A549 (cell line): ENCODE measurements around the gene ZNF697. TPM values are rescaled to one million over a fixed set of nuclear protein-coding genes. Genes with fewer than 3 reads are reported as not detected.

ENCODE experiments used
- ATAC-seq, 2 experiments: fragments of 200-7000 bp in 1 of 2; fragments of >200 bp in 1 of 2; cut with Nextera tagmentation in 1 of 2; cut with Tn5 transposase in 1 of 2; 3 replicates each; pipeline versions ENCODE4 v1.8.0 to v1.9.1; 2018 to 2020; ENCODE audit warnings: mild to moderate bottlenecking in 1 of 2, moderate library complexity in 1 of 2
- CTCF ChIA-PET: fragments of 300-600 bp; sonication (Branson Sonifier 250); formaldehyde crosslinking; extraction: SDS; loops from one replicate; lab custom pipeline; 2021; ENCODE audit warnings: antibody characterized with exemption, inconsistent platforms; lab: Yijun Ruan, JAX
- POLR2A ChIA-PET: fragments of 350-600 bp; formaldehyde crosslinking; extraction: SDS; loops from one replicate; lab custom pipeline; 2021; ENCODE audit warnings: antibody characterized with exemption, inconsistent platforms; lab: Yijun Ruan, JAX
- DNase-seq, 2 experiments: peaks; one replicate each; pipeline versions ENCODE4 v3.0.0 to v3.0.0-alpha.2; 2011 to 2016; ENCODE audit warnings: low read depth in 1 of 2, low spot score in 1 of 2
- FAIRE-seq: peaks from 2 replicates; lab custom pipeline; 2011; peaks lifted over from hg19 to GRCh38; lab: Jason Lieb, UNC
- H3K27ac ChIP-seq, 2 experiments: fragments of >200 bp; sonication (Bioruptor Twin); formaldehyde crosslinking; 3 replicates each; pipeline ENCODE4 v1.5.1; 2016 to 2017
- H3K4me1 ChIP-seq: fragments of >200 bp; sonication (Bioruptor Twin); formaldehyde crosslinking; 3 replicates; pipeline ENCODE4 v1.6.1; 2016
- H3K4me2 ChIP-seq: fragments of >200 bp; sonication (Bioruptor Twin); formaldehyde crosslinking; 3 replicates; pipeline ENCODE4 v1.6.1; 2016
- H3K4me3 ChIP-seq: fragments of >200 bp; sonication (Bioruptor Twin); formaldehyde crosslinking; 3 replicates; pipeline ENCODE4 v1.5.1; 2016
- H3K9me3 ChIP-seq: fragments of >200 bp; sonication (Bioruptor Twin); formaldehyde crosslinking; 3 replicates; pipeline ENCODE4 v1.6.1; 2016
- CBX8 ChIP-seq: fragments of 200-600 bp; sonication (generic); IDR thresholded peaks from 2 replicates; pipeline ENCODE4 v1.6.1; 2016
- CEBPB ChIP-seq, 2 experiments: fragments of >200 bp in 1 of 2; sonication (Bioruptor Twin) in 1 of 2; formaldehyde crosslinking in 1 of 2; IDR thresholded peaks; 2 replicates each; pipeline ENCODE4 v1.6.1; 2012 to 2016
- CHD4 ChIP-seq: fragments of 200-600 bp; sonication (generic); IDR thresholded peaks from 2 replicates; pipeline ENCODE4 v1.6.1; 2016; ENCODE audit warnings: antibody characterized with exemption, mild to moderate bottlenecking, borderline replicate concordance
- EHF ChIP-seq: fragments of 250-450 bp; sonication (Bioruptor Pico); IDR thresholded peaks from 2 replicates; pipeline ENCODE4 v1.5.0; 2020; ENCODE audit warnings: mild to moderate bottlenecking
- EHMT2 ChIP-seq: fragments of 200-600 bp; sonication (generic); IDR thresholded peaks from 2 replicates; pipeline ENCODE4 v1.6.1; 2016; ENCODE audit warnings: antibody characterized with exemption, low read depth, mild to moderate bottlenecking, moderate library complexity
- HEYL ChIP-seq: fragments of 250-450 bp; sonication (Bioruptor Pico); IDR thresholded peaks from 2 replicates; pipeline ENCODE4 v1.8.0; 2021; ENCODE audit warnings: mild to moderate bottlenecking, moderate library complexity
- HOXA7 ChIP-seq: fragments of 250-450 bp; sonication (Bioruptor Pico); IDR thresholded peaks from 2 replicates; pipeline ENCODE4 v1.5.0; 2020; ENCODE audit warnings: mild to moderate bottlenecking, moderate library complexity
- KDM1A ChIP-seq: fragments of 200-600 bp; sonication (generic); IDR thresholded peaks from 2 replicates; pipeline ENCODE4 v1.6.1; 2016; ENCODE audit warnings: low read depth, mild to moderate bottlenecking
- KDM5A ChIP-seq: fragments of 200-600 bp; sonication (generic); IDR thresholded peaks from 2 replicates; pipeline ENCODE4 v1.6.1; 2016; ENCODE audit warnings: antibody characterized with exemption, mild to moderate bottlenecking
- MYC ChIP-seq: IDR thresholded peaks from 2 replicates; pipeline ENCODE4 v1.6.1; 2012; ENCODE audit warnings: mild to moderate bottlenecking, inconsistent platforms, low read length, improper control_type of control experiment, borderline replicate concordance
- NPAS2 ChIP-seq: fragments of 250-450 bp; sonication (Bioruptor Pico); IDR thresholded peaks from 2 replicates; pipeline ENCODE4 v1.8.0; 2022; ENCODE audit warnings: mild to moderate bottlenecking, moderate library complexity, borderline replicate concordance
- NR3C1 ChIP-seq: fragments of >200 bp; sonication (Bioruptor Twin); formaldehyde crosslinking; IDR thresholded peaks from 3 replicates; pipeline ENCODE4 v1.6.1; 2017
- POLR2A ChIP-seq: IDR thresholded peaks from 2 replicates; pipeline ENCODE4 v1.6.1; 2012; ENCODE audit warnings: mild to moderate bottlenecking, low read length
- RARB ChIP-seq: fragments of 250-450 bp; sonication (Bioruptor Pico); IDR thresholded peaks from 2 replicates; pipeline ENCODE4 v1.8.0; 2021; ENCODE audit warnings: mild to moderate bottlenecking, moderate library complexity
- RNF2 ChIP-seq: fragments of 200-600 bp; sonication (generic); IDR thresholded peaks from 2 replicates; pipeline ENCODE4 v1.6.1; 2016; ENCODE audit warnings: low read depth, mild to moderate bottlenecking, antibody characterized with exemption, moderate library complexity, borderline replicate concordance
- SMC3 ChIP-seq: fragments of >200 bp; sonication (Bioruptor Twin); formaldehyde crosslinking; IDR thresholded peaks from 3 replicates; pipeline ENCODE4 v1.6.1; 2018; ENCODE audit warnings: inconsistent platforms
- ZC3H11A ChIP-seq: fragments of 450-650 bp; IDR thresholded peaks from 2 replicates; pipeline ENCODE4 v1.6.1; 2014; ENCODE audit warnings: antibody characterized with exemption, mild to moderate bottlenecking
- ZFP36 ChIP-seq: fragments of 450-650 bp; IDR thresholded peaks from 2 replicates; pipeline ENCODE4 v1.6.1; 2014; ENCODE audit warnings: borderline replicate concordance; ENCODE audit not compliant: partially characterized antibody
- WGBS: methylation state at CpG from one replicate; pipeline ENCODE4 v1.1.6; 2017; ENCODE audit errors: missing lambda C conversion rate; 5-methylcytosine and 5-hydroxymethylcytosine counted together
- polyA plus RNA-seq, 4 experiments: library from polyadenylated mRNA; depleted of rRNA in 3 of 4; stranded (reverse); fragments of >200 nt; fragmentation: RNase III in 1 of 4; extraction: RNeasy Plus Mini Kit Qiagen cat#74134 plus additional on column Dnase treatment in 1 of 4; gene quantifications; 2 replicates in 3 of 4; 3 replicates in 1 of 4; pipeline ENCODE4 v1.2.3, GENCODE V29; 2011 to 2017
- TF ChIP-seq, protein P1 (sequence below): IDR thresholded peaks from 2 replicates; pipeline ENCODE4 v1.6.1; 2012
- TF ChIP-seq, protein P2 (sequence below): fragments of >200 bp; sonication (Bioruptor Twin); formaldehyde crosslinking; IDR thresholded peaks from 3 replicates; pipeline ENCODE4 v1.6.1; 2016
- TF ChIP-seq, protein P3 (sequence below): fragments of 250-450 bp; sonication (Bioruptor Pico); IDR thresholded peaks from 2 replicates; pipeline ENCODE4 v1.5.0; 2020; ENCODE audit warnings: low read depth, mild to moderate bottlenecking, moderate library complexity
- TF ChIP-seq, protein P4 (sequence below): fragments of 450-650 bp; IDR thresholded peaks from 2 replicates; pipeline ENCODE4 v1.6.1; 2014; ENCODE audit warnings: antibody characterized with exemption
- TF ChIP-seq, protein P5 (sequence below): fragments of 200-600 bp; sonication (generic); IDR thresholded peaks from 2 replicates; pipeline ENCODE4 v1.6.1; 2016; ENCODE audit warnings: antibody characterized with exemption, mild to moderate bottlenecking, moderate library complexity
- TF ChIP-seq, protein P6 (sequence below): fragments of 150-350 bp; IDR thresholded peaks from 2 replicates; pipeline ENCODE4 v1.6.1; 2014; ENCODE audit warnings: low read depth, mild to moderate bottlenecking, low read length
- TF ChIP-seq, protein P7 (sequence below): fragments of 250-450 bp; sonication (Bioruptor Pico); IDR thresholded peaks from 2 replicates; pipeline ENCODE4 v1.5.0; 2021; ENCODE audit warnings: mild to moderate bottlenecking, moderate library complexity, borderline replicate concordance

The ZNF697 gene
- polyA plus RNA-seq, 2 of the 4 experiments (the other 2 are of a cell fraction): 2.2 to 2.6 TPM

DNA sequence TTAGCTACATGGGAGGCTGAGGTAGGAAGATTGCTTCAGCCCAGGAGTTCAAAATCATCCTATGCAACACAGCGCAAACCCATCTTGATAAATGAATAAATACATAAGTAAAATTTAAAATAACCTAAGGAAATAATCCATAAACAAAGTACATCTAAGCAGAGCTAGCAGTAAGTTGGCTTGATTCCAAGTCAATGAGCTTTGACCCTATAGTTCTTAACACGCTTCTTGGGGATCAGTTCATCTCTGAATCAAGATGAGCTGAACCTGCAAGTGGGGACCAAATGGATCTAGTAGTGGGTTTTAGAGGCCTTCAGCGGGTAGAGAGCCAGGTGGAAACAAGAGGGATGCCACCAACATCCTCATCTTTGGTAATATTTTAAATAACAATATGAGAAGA, 32.1 kb upstream of the ZNF697 start:
- DNase-seq (no peak), ATAC-seq (no peak), FAIRE-seq (no peak)
- POLR2A ChIA-PET: no interaction called here
- no peak overlapping the region for H3K27ac ChIP-seq
- no peaks in the 10 kb centered on the region for H3K9me3 ChIP-seq
- TF ChIP-seq, protein P1, sequence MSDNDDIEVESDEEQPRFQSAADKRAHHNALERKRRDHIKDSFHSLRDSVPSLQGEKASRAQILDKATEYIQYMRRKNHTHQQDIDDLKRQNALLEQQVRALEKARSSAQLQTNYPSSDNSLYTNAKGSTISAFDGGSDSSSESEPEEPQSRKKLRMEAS: no peak
- no peak for TF ChIP-seq ZFP36
- TF ChIP-seq NPAS2: no peak
- TF ChIP-seq KDM1A: no peak
- TF ChIP-seq RNF2: no peak
- TF ChIP-seq, protein P2, sequence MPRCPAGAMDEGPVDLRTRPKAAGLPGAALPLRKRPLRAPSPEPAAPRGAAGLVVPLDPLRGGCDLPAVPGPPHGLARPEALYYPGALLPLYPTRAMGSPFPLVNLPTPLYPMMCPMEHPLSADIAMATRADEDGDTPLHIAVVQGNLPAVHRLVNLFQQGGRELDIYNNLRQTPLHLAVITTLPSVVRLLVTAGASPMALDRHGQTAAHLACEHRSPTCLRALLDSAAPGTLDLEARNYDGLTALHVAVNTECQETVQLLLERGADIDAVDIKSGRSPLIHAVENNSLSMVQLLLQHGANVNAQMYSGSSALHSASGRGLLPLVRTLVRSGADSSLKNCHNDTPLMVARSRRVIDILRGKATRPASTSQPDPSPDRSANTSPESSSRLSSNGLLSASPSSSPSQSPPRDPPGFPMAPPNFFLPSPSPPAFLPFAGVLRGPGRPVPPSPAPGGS: no peak
- TF ChIP-seq EHMT2: no peak
- TF ChIP-seq CBX8: no peak
- no peak for TF ChIP-seq MYC
- TF ChIP-seq POLR2A: no peak
- no peak for TF ChIP-seq EHF (CRISPR knock-in tag)
- TF ChIP-seq CEBPB (IDR thresholded peaks at IDR 0.05): no peak
- no peak for TF ChIP-seq HOXA7
- no peak for TF ChIP-seq SMC3
- TF ChIP-seq, protein P3, sequence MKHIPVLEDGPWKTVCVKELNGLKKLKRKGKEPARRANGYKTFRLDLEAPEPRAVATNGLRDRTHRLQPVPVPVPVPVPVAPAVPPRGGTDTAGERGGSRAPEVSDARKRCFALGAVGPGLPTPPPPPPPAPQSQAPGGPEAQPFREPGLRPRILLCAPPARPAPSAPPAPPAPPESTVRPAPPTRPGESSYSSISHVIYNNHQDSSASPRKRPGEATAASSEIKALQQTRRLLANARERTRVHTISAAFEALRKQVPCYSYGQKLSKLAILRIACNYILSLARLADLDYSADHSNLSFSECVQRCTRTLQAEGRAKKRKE (CRISPR knock-in tag): no peak
- TF ChIP-seq, protein P4, sequence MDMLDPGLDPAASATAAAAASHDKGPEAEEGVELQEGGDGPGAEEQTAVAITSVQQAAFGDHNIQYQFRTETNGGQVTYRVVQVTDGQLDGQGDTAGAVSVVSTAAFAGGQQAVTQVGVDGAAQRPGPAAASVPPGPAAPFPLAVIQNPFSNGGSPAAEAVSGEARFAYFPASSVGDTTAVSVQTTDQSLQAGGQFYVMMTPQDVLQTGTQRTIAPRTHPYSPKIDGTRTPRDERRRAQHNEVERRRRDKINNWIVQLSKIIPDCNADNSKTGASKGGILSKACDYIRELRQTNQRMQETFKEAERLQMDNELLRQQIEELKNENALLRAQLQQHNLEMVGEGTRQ: no peak
- TF ChIP-seq, protein P5, sequence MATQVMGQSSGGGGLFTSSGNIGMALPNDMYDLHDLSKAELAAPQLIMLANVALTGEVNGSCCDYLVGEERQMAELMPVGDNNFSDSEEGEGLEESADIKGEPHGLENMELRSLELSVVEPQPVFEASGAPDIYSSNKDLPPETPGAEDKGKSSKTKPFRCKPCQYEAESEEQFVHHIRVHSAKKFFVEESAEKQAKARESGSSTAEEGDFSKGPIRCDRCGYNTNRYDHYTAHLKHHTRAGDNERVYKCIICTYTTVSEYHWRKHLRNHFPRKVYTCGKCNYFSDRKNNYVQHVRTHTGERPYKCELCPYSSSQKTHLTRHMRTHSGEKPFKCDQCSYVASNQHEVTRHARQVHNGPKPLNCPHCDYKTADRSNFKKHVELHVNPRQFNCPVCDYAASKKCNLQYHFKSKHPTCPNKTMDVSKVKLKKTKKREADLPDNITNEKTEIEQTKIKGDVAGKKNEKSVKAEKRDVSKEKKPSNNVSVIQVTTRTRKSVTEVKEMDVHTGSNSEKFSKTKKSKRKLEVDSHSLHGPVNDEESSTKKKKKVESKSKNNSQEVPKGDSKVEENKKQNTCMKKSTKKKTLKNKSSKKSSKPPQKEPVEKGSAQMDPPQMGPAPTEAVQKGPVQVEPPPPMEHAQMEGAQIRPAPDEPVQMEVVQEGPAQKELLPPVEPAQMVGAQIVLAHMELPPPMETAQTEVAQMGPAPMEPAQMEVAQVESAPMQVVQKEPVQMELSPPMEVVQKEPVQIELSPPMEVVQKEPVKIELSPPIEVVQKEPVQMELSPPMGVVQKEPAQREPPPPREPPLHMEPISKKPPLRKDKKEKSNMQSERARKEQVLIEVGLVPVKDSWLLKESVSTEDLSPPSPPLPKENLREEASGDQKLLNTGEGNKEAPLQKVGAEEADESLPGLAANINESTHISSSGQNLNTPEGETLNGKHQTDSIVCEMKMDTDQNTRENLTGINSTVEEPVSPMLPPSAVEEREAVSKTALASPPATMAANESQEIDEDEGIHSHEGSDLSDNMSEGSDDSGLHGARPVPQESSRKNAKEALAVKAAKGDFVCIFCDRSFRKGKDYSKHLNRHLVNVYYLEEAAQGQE: no peak
- TF ChIP-seq, all 56 proteins: peak for 0
- CTCF ChIA-PET: interaction anchor here (1.3 kb wide), 1 partner anchor 307 kb away, joined by 3 read pairs; no protein-coding TSS in a partner anchor
- Histone ChIP-seq H3K4me3 (no peak overlapping the region), H3K4me2 (no peak overlapping the region), H3K4me1 (no peaks in the 10 kb centered on the region)
- 57% methylated on average over 3 of the region's 3 CpGs for WGBS

DNA sequence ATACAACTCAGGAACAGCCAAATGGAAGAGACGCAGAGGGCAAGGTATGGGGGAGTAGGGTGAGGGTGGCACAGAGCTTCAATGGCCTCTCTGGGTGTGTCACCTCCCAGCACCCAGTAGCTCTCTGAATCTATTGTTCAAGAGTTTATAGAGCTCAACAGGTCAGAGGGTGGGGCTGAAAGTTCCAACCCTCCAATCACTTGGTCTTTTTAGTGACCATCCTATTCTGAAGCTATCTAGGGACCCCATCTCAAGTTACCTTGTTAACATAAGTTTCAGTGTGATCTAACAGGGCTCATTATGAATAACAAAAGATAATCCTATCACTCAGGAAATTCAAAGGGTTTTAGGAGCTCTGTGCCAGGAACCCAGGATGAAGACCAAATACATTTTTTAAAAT, 31.2 kb upstream of the ZNF697 start:
- H3K27ac ChIP-seq: no peak overlapping the region
- ChIA-PET POLR2A (no interaction called here), CTCF (interaction anchor here (1.2 to 11.6 kb wide), 2 partner anchors 10 to 64 kb away, joined by 3 to 177 read pairs; no protein-coding TSS in a partner anchor)
- no peak for DNase-seq
- H3K4me2 ChIP-seq: no peak overlapping the region
- H3K4me3 ChIP-seq: no peak overlapping the region
- H3K4me1 ChIP-seq: no peaks in the 10 kb centered on the region
- FAIRE-seq: no peak
- WGBS: 65% methylated on average over 1 of the region's 1 CpG
- H3K9me3 ChIP-seq: no peaks in the 10 kb centered on the region
- ATAC-seq: no peak
- no peak for TF ChIP-seq NR3C1
- TF ChIP-seq, protein P6, sequence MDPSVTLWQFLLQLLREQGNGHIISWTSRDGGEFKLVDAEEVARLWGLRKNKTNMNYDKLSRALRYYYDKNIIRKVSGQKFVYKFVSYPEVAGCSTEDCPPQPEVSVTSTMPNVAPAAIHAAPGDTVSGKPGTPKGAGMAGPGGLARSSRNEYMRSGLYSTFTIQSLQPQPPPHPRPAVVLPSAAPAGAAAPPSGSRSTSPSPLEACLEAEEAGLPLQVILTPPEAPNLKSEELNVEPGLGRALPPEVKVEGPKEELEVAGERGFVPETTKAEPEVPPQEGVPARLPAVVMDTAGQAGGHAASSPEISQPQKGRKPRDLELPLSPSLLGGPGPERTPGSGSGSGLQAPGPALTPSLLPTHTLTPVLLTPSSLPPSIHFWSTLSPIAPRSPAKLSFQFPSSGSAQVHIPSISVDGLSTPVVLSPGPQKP: no peak
- no peak for TF ChIP-seq RNF2
- TF ChIP-seq, protein P7, sequence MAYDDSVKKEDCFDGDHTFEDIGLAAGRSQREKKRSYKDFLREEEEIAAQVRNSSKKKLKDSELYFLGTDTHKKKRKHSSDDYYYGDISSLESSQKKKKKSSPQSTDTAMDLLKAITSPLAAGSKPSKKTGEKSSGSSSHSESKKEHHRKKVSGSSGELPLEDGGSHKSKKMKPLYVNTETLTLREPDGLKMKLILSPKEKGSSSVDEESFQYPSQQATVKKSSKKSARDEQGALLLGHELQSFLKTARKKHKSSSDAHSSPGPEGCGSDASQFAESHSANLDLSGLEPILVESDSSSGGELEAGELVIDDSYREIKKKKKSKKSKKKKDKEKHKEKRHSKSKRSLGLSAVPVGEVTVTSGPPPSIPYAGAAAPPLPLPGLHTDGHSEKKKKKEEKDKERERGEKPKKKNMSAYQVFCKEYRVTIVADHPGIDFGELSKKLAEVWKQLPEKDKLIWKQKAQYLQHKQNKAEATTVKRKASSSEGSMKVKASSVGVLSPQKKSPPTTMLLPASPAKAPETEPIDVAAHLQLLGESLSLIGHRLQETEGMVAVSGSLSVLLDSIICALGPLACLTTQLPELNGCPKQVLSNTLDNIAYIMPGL (CRISPR knock-in tag): no peak
- no peak for TF ChIP-seq HEYL (CRISPR knock-in tag)
- TF ChIP-seq, protein P4: no peak
- TF ChIP-seq, protein P2: no peak
- no peak for TF ChIP-seq KDM5A
- no peak for TF ChIP-seq RARB (CRISPR knock-in tag)
- no peak for TF ChIP-seq ZC3H11A
- no peak for TF ChIP-seq NPAS2
- TF ChIP-seq CHD4: no peak
